Panc1 (cell line): ENCODE results near the gene GPR83. TPM values are rescaled to one million over a fixed set of nuclear protein-coding genes. Genes with fewer than 3 reads are reported as not detected.
A peak's percentile ranks its signal among the peaks of the same experiment; 100 is the strongest.

Experiments used
- ATAC-seq: fragments of 200-7000 bp; cut with Tn5 transposase; 2 replicates; pipeline ENCODE4 v1.9.1; 2020; ENCODE audit warnings: mild to moderate bottlenecking, moderate library complexity
- BruUV-seq: library from RNA; stranded (reverse); fragments of 400-500 nt; replicated peaks from 2 replicates; lab custom pipeline; 2021; lab: Mats Ljungman, UMichigan
- CTCF ChIA-PET: fragments of 300-600 bp; sonication (Branson Sonifier 250); formaldehyde crosslinking; loops from one replicate; lab custom pipeline; 2022; ENCODE audit warnings: antibody characterized with exemption; lab: Charles Lee
- POLR2A ChIA-PET: fragments of 300-600 bp; sonication (Branson Sonifier 250); formaldehyde crosslinking; loops from one replicate; lab custom pipeline; 2022; ENCODE audit warnings: antibody characterized with exemption; lab: Charles Lee
- DNase-seq: peaks from one replicate; pipeline ENCODE4 v3.0.0-alpha.2; 2010; ENCODE audit warnings: low read depth, low spot score
- H3K27ac ChIP-seq: 2 replicates; pipeline ENCODE4 v1.5.1; 2011; ENCODE audit warnings: mild to moderate bottlenecking, low read length, inconsistent platforms
- H3K27me3 ChIP-seq: fragments of 200-500 bp; sonication (Bioruptor generic); 2 replicates; pipeline ENCODE4 v1.6.0; 2014; ENCODE audit warnings: low read length, inconsistent platforms; ENCODE audit not compliant: control insufficient read depth, insufficient read depth
- H3K36me3 ChIP-seq: fragments of 200-500 bp; sonication (Bioruptor generic); 2 replicates; pipeline ENCODE4 v1.5.1; 2014; ENCODE audit warnings: inconsistent platforms, mild to moderate bottlenecking, low read length, moderate library complexity; ENCODE audit not compliant: control insufficient read depth, insufficient read depth
- H3K4me1 ChIP-seq: 2 replicates; pipeline ENCODE4 v1.5.1; 2011; ENCODE audit warnings: inconsistent platforms, mild to moderate bottlenecking, low read length, moderate library complexity; ENCODE audit not compliant: control insufficient read depth, insufficient read depth
- H3K4me3 ChIP-seq, 2 experiments: 2 replicates each; pipeline ENCODE4 v1.5.1; 2011 to 2012; ENCODE audit warnings: low read depth in 2 of 2, low read length in 2 of 2, mild to moderate bottlenecking in 2 of 2, inconsistent platforms in 1 of 2, moderate library complexity in 1 of 2
- H3K9me3 ChIP-seq: fragments of 200-500 bp; sonication (Bioruptor generic); 2 replicates; pipeline ENCODE4 v1.5.1; 2014; ENCODE audit warnings: low read depth, mild to moderate bottlenecking, inconsistent platforms, low read length, moderate library complexity; ENCODE audit not compliant: control insufficient read depth, insufficient read depth
- POLR2AphosphoS5 ChIP-seq: IDR thresholded peaks from 2 replicates; pipeline ENCODE4 v1.6.1; 2012; ENCODE audit warnings: mild to moderate bottlenecking, low read depth, low read length, moderate library complexity
- SIN3A ChIP-seq: IDR thresholded peaks from 2 replicates; pipeline ENCODE4 v1.6.1; 2012; ENCODE audit warnings: low read depth, mild to moderate bottlenecking, low read length, moderate library complexity, borderline replicate concordance; ENCODE audit not compliant: insufficient read depth
- TCF7L2 ChIP-seq: IDR thresholded peaks from 2 replicates; pipeline ENCODE4 v1.6.1; 2011; ENCODE audit warnings: mild to moderate bottlenecking, low read depth, low read length, inconsistent platforms
- in situ Hi-C: cut with HindIII; loops from 2 replicates; pipeline ENCODE4 v1.10.0; 2016; ENCODE audit warnings: low sequenced_read_pairs, low pct_unique_long_range_greater_than_20kb
- intact Hi-C: fragments of 100-400 bp; cut with micrococcal nuclease; formaldehyde crosslinking; loops from one replicate; pipeline ENCODE4 v1.10.0; 2022; ENCODE audit not compliant: unreplicated experiment
- total RNA-seq: library from RNA; stranded (reverse); gene quantifications from one replicate; pipeline ENCODE4 v1.2.1, GENCODE V29; 2021; ENCODE audit not compliant: unreplicated experiment
- TF ChIP-seq, protein P1 (sequence below): fragments of 450-650 bp; IDR thresholded peaks from 2 replicates; pipeline ENCODE4 v1.5.1; 2017; ENCODE audit warnings: mild to moderate bottlenecking
- TF ChIP-seq, protein P2 (sequence below), 2 experiments: IDR thresholded peaks; 2 replicates each; pipeline ENCODE4 v1.6.1; 2011 to 2012; ENCODE audit warnings: low read depth in 2 of 2, control low read depth in 1 of 2, low read length in 1 of 2, mild to moderate bottlenecking in 1 of 2, moderate library complexity in 1 of 2; ENCODE audit not compliant: insufficient read depth in 1 of 2

The GPR83 gene
- total RNA-seq, 1 experiment from 2014 or later, result 0.05 TPM

DNA sequence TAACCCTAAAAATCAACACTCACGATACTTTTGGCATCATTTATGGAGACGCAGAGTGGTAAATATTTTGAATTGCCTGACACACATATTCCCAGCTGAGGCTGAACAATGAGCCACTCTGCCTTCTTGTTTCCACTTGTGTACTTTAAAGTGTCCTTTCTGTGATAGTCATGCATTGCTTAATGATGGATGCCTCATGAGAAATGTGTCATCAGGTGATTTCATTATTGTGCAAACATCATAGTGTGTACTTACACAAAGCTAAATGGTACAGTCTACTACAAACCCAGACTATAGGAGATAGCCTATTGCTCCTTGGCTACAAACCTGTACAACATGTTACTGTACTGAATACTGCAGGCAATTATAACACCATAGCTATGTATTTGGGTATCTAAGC lies 48.2 kb upstream of the GPR83 start:
- H3K27ac ChIP-seq, result no peak overlapping the region
- peak; percentile 95 for ATAC-seq
- no peaks in the 10 kb centered on the region for H3K9me3 ChIP-seq
- in situ Hi-C loops, result no loop called here
- intact Hi-C loops, result no loop called here
- H3K27me3 ChIP-seq, result no peaks in the 10 kb centered on the region
- ChIA-PET CTCF (no interaction called here), POLR2A (no interaction called here)
- BruUV-seq, result no TSS peak
- DNase-seq, result peak; percentile 99
- TF ChIP-seq, protein P1, sequence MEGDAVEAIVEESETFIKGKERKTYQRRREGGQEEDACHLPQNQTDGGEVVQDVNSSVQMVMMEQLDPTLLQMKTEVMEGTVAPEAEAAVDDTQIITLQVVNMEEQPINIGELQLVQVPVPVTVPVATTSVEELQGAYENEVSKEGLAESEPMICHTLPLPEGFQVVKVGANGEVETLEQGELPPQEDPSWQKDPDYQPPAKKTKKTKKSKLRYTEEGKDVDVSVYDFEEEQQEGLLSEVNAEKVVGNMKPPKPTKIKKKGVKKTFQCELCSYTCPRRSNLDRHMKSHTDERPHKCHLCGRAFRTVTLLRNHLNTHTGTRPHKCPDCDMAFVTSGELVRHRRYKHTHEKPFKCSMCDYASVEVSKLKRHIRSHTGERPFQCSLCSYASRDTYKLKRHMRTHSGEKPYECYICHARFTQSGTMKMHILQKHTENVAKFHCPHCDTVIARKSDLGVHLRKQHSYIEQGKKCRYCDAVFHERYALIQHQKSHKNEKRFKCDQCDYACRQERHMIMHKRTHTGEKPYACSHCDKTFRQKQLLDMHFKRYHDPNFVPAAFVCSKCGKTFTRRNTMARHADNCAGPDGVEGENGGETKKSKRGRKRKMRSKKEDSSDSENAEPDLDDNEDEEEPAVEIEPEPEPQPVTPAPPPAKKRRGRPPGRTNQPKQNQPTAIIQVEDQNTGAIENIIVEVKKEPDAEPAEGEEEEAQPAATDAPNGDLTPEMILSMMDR, result no peak
- TF ChIP-seq, protein P2, sequence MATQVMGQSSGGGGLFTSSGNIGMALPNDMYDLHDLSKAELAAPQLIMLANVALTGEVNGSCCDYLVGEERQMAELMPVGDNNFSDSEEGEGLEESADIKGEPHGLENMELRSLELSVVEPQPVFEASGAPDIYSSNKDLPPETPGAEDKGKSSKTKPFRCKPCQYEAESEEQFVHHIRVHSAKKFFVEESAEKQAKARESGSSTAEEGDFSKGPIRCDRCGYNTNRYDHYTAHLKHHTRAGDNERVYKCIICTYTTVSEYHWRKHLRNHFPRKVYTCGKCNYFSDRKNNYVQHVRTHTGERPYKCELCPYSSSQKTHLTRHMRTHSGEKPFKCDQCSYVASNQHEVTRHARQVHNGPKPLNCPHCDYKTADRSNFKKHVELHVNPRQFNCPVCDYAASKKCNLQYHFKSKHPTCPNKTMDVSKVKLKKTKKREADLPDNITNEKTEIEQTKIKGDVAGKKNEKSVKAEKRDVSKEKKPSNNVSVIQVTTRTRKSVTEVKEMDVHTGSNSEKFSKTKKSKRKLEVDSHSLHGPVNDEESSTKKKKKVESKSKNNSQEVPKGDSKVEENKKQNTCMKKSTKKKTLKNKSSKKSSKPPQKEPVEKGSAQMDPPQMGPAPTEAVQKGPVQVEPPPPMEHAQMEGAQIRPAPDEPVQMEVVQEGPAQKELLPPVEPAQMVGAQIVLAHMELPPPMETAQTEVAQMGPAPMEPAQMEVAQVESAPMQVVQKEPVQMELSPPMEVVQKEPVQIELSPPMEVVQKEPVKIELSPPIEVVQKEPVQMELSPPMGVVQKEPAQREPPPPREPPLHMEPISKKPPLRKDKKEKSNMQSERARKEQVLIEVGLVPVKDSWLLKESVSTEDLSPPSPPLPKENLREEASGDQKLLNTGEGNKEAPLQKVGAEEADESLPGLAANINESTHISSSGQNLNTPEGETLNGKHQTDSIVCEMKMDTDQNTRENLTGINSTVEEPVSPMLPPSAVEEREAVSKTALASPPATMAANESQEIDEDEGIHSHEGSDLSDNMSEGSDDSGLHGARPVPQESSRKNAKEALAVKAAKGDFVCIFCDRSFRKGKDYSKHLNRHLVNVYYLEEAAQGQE (IDR thresholded peaks at IDR 0.05; ENCODE audit: insufficient read depth in 1 of 2, low read depth in 2 of 2, low read length in 1 of 2), result no peak
- TF ChIP-seq SIN3A (no peak), TCF7L2 (no peak), POLR2AphosphoS5 (no peak)
- H3K4me1 ChIP-seq, result 0 out of 2 replicates have a peak, but pooled peaks cover 2% of the 10 kb centered on the region
- H3K36me3 ChIP-seq, result peaks cover 3% of the 10 kb centered on the region; the same call in 1 of the 2 replicates
- no peak overlapping the region for H3K4me3 ChIP-seq

DNA sequence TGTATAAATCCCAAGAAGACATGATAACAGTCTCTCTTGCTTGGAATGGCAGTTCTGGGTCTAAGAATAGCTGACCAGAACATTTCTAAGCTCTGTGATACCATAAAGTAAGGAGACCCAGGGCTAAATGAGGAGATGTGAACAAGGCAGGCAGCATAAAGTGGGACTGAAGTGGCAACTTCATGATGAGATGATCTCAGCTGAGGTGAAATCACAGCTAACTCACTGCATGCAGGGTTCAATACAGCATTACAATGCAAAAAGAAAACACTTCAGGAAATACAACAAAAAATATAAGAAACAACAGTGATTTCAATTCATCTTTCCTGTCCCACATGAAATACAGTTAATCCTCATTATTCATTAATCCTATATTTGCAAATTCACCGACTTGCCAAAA lies 47.8 kb upstream of the GPR83 start:
- no TSS peak for BruUV-seq
- peaks cover 3% of the 10 kb centered on the region; the same call in 1 of the 2 replicates for H3K36me3 ChIP-seq
- no peak overlapping the region for H3K4me3 ChIP-seq
- no peaks in the 10 kb centered on the region for H3K27me3 ChIP-seq
- 0 out of 2 replicates have a peak, but pooled peaks cover 2% of the 10 kb centered on the region for H3K4me1 ChIP-seq
- DNase-seq (no peak), ATAC-seq (peak; percentile 60)
- ChIA-PET POLR2A (no interaction called here), CTCF (no interaction called here)
- intact Hi-C loops (no loop called here), in situ Hi-C loops (no loop called here)
- H3K27ac ChIP-seq, result no peak overlapping the region
- TF ChIP-seq POLR2AphosphoS5, result no peak
- TF ChIP-seq SIN3A, result no peak
- TF ChIP-seq, protein P2 (IDR thresholded peaks at IDR 0.05; ENCODE audit: insufficient read depth in 1 of 2, low read depth in 2 of 2, low read length in 1 of 2), result no peak
- no peak for TF ChIP-seq TCF7L2
- TF ChIP-seq, protein P1, result no peak
- H3K9me3 ChIP-seq, result no peaks in the 10 kb centered on the region
